OCI-LY7 (cell line): ENCODE measurements around the gene RAD51B.

Experiments
- EZH2phosphoT487 ChIP-seq: fragments of 200-600 bp; sonication (generic); IDR thresholded peaks from 2 replicates; pipeline ENCODE4 v1.6.1; 2018; ENCODE audit warnings: low read depth, borderline replicate concordance, mild to moderate bottlenecking, mixed run types, antibody characterized with exemption, low read length, moderate library complexity, mixed read lengths
- TF ChIP-seq, protein P1 (sequence below): fragments of 200-600 bp; sonication (generic); conservative IDR thresholded peaks from 2 replicates; pipeline ENCODE4 v1.5.1; 2014; ENCODE audit warnings: mild to moderate bottlenecking, antibody characterized with exemption, low read length, moderate library complexity, mixed read lengths

DNA sequence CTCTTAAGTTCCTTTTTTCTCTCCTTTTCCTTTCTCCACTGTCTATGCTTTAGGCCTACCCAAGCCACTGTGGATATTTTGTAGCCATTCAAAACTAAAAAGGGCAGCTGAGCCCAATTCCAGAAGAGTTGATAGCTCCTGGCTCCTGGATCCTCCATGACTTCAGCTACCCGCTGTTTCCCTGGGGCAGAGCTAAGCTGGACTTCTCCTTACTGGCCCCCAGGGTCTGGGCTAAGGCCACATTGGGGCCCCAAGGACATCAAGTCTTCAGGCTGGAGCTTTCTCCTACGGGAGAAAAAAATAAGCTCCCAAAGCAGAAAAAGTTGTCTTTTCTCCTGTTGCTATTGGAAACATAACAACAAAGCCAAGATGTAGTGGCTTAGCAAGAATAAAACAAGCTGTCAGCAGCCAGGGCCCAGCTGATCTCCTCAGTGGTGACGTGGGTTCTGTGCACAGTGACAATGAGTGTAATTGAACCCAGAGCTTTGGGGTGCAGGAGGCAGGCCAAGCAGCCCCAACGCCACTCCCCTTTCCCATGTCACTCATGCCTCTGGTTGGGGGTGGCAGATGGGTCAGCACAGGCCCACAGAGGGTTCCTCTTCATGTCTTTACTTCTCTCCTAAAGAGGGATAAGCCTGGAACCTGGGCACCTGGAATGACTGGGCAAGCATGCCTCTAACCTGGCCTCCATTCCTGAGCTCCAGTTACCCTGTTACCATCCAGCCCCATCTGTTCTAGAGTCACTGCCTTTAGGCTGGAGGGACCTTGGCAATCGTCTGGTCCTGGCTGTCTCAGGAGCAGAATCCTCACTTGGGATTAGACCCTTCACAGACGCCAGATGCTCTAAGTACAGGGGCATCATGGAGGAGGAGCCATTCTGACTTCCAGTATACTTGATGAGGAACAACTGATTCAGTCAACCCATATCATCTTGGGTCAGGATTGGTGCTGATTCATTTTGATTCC, 802.1 kb downstream of the RAD51B start:
- TF ChIP-seq, protein P1, sequence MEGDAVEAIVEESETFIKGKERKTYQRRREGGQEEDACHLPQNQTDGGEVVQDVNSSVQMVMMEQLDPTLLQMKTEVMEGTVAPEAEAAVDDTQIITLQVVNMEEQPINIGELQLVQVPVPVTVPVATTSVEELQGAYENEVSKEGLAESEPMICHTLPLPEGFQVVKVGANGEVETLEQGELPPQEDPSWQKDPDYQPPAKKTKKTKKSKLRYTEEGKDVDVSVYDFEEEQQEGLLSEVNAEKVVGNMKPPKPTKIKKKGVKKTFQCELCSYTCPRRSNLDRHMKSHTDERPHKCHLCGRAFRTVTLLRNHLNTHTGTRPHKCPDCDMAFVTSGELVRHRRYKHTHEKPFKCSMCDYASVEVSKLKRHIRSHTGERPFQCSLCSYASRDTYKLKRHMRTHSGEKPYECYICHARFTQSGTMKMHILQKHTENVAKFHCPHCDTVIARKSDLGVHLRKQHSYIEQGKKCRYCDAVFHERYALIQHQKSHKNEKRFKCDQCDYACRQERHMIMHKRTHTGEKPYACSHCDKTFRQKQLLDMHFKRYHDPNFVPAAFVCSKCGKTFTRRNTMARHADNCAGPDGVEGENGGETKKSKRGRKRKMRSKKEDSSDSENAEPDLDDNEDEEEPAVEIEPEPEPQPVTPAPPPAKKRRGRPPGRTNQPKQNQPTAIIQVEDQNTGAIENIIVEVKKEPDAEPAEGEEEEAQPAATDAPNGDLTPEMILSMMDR: no peak
- no peak for TF ChIP-seq EZH2phosphoT487
